Endodermal cell (in vitro differentiated cells): ENCODE data around the gene CYP3A7. TPM values are rescaled to one million over a fixed set of nuclear protein-coding genes. Genes with fewer than 3 reads are reported as not detected.
"Not testable (repeated sequence)": the region's sequence is repeated elsewhere in the genome, so short reads cannot be mapped to it uniquely, and the experiment has no call there.

Experiments
- DNase-seq: peaks from one replicate; pipeline ENCODE4 v3.0.0-alpha.2; 2017
- H3K27ac ChIP-seq: 2 replicates; pipeline ENCODE4 v1.5.1; 2013; ENCODE audit warnings: mild to moderate bottlenecking, low read depth, low read length, moderate library complexity
- H3K27me3 ChIP-seq: 2 replicates; pipeline ENCODE4 v1.6.1; 2013; ENCODE audit warnings: mild to moderate bottlenecking, low read length, moderate library complexity; ENCODE audit not compliant: insufficient read depth, control insufficient read depth, poor library complexity, severe bottlenecking
- H3K36me3 ChIP-seq: 2 replicates; pipeline ENCODE4 v1.7.0; 2013; ENCODE audit warnings: mild to moderate bottlenecking, low read length, moderate library complexity; ENCODE audit not compliant: control insufficient read depth, insufficient read depth
- H3K4me1 ChIP-seq: one replicate; pipeline ENCODE4 v1.7.0; 2013; ENCODE audit warnings: low read length; ENCODE audit not compliant: control insufficient read depth, insufficient read depth
- H3K4me3 ChIP-seq: 2 replicates; pipeline ENCODE4 v1.5.1; 2013; ENCODE audit warnings: mild to moderate bottlenecking, low read length, moderate library complexity
- H3K9ac ChIP-seq: 2 replicates; pipeline ENCODE4 v1.6.1; 2013; ENCODE audit warnings: mild to moderate bottlenecking, low read length, moderate library complexity; ENCODE audit not compliant: poor library complexity, severe bottlenecking; ENCODE audit errors: extremely low read depth
- H3K9me3 ChIP-seq: 2 replicates; pipeline ENCODE4 v1.6.1; 2013; ENCODE audit warnings: mild to moderate bottlenecking, low read length, moderate library complexity; ENCODE audit not compliant: control insufficient read depth
- H3K27ac Mint-ChIP-seq: 2 replicates; pipeline ENCODE4 v1.8.0; 2020; ENCODE audit warnings: mixed read lengths
- H3K27me3 Mint-ChIP-seq: 2 replicates; pipeline ENCODE4 v1.8.0; 2021; ENCODE audit warnings: mild to moderate bottlenecking, mixed read lengths; ENCODE audit not compliant: insufficient read depth
- H3K36me3 Mint-ChIP-seq: 2 replicates; pipeline ENCODE4 v1.8.0; 2020; ENCODE audit warnings: low read depth, mixed read lengths
- H3K4me1 Mint-ChIP-seq: 2 replicates; pipeline ENCODE4 v1.8.0; 2020; ENCODE audit warnings: mixed read lengths
- H3K4me3 Mint-ChIP-seq: 2 replicates; pipeline ENCODE4 v1.8.0; 2020; ENCODE audit warnings: mild to moderate bottlenecking, moderate library complexity, mixed read lengths
- H3K9me3 Mint-ChIP-seq: 2 replicates; pipeline ENCODE4 v1.8.0; 2020; ENCODE audit warnings: mild to moderate bottlenecking, mixed read lengths
- CTCF ChIP-seq: fragments of 200-600 bp; sonication (generic); conservative IDR thresholded peaks from 2 replicates; pipeline ENCODE4 v1.5.0; 2021; ENCODE audit warnings: antibody characterized with exemption, mild to moderate bottlenecking
- WGBS, 2 experiments: methylation state at CpG; one replicate each; pipeline versions ENCODE4 v1.1.5 to v1.1.7; 2013; ENCODE audit warnings: missing lambda C conversion rate in 2 of 2, mixed read lengths in 1 of 2; ENCODE audit not compliant: insufficient coverage in 1 of 2, insufficient read length in 1 of 2; 5-methylcytosine and 5-hydroxymethylcytosine counted together
- total RNA-seq, 2 donors: library from RNA; stranded (reverse); fragmentation: NEBNext Ultra II Directional in 1 of 2; extraction: Animal tissue kit (Norgen Biotek cat#: 25700) in 1 of 2; gene quantifications; 2 replicates in 1 of 2; 3 replicates in 1 of 2; pipeline ENCODE4 v1.2.1, GENCODE V29; 2021

Gene CYP3A7
- total RNA-seq, 2 donors from 2014 or later, result not detected

DNA sequence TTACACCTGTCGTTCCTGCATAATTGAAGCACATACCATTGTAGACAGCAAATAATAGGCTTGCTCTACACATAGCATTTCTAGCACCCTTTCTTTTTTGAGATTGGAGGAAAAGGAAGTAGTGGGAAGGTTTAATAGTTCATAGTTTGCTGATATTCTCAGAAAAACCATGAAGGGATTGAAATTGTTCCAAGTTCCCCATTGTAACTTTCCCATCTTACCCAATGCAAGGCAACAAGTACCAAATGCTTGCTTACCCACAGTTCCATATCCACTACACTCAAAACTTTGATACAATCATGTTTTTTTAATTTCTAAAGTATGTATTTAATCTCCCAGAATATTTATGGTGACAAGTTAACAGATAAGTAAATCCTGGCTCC is 69.0 kb downstream of the CYP3A7 start:
- Mint-ChIP-seq H3K4me3 (no peak overlapping the region), H3K4me1 (no peaks in the 10 kb centered on the region), H3K27ac (no peak overlapping the region), H3K36me3 (peaks cover 13% of the 10 kb centered on the region), H3K27me3 (no peaks in the 10 kb centered on the region), H3K9me3 (no peaks in the 10 kb centered on the region)
- Histone ChIP-seq H3K4me1 (no peaks in the 10 kb centered on the region), H3K9me3 (no peaks in the 10 kb centered on the region), H3K4me3 (no peak overlapping the region), H3K9ac (no peak overlapping the region), H3K27me3 (no peaks in the 10 kb centered on the region), H3K36me3 (no peaks in the 10 kb centered on the region), H3K27ac (no peak overlapping the region)
- no peak for TF ChIP-seq CTCF
- no peak for DNase-seq
- WGBS, 2 experiments, result 100% methylated on average over 1 of the region's 1 CpG; no CpG with 5 or more reads in 1 of the 2 experiments

- Mint-ChIP-seq H3K36me3 (peaks cover 18% of the 10 kb centered on the region), H3K9me3 (peaks cover 4% of the 10 kb centered on the region), H3K27ac (no peak overlapping the region), H3K4me3 (no peak overlapping the region), H3K4me1 (no peaks in the 10 kb centered on the region), H3K27me3 (no peaks in the 10 kb centered on the region)
- H3K27me3 ChIP-seq, result no peaks in the 10 kb centered on the region
- peaks cover under 1% of the 10 kb centered on the region for H3K36me3 ChIP-seq
- no peak for TF ChIP-seq CTCF
- H3K4me3 ChIP-seq, result no peak overlapping the region
- no peak overlapping the region for H3K9ac ChIP-seq
- H3K9me3 ChIP-seq, result peaks cover 4% of the 10 kb centered on the region
- DNase-seq, result no peak
- 99 to 100% methylated on average over 1 to 3 of the region's 3 CpGs for WGBS, 2 experiments
- H3K27ac ChIP-seq, result no peak overlapping the region
- H3K4me1 ChIP-seq, result no peaks in the 10 kb centered on the region
These were observed 69.5 kb downstream of the CYP3A7 start for GRCh38 chr7:99665312-99666012.

DNA sequence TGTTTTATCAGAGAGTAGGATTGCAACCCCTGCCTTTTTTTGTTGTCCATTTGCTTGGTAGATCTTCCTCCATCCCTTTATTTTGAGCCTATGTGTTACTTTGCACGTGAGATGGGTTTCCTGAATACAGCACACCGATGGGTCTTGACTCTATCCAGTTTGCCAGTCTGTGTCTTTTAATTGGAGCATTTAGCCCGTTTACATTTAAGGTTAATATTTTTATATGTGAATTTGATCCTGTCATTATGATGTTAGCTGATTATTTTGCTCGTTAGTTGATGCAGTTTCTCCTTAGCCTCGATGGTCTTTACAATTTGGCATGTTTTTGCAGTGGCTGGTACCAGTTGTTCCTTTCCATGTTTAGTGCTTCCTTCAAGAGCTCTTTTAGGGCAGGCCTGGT is 77.1 kb downstream of the CYP3A7 start:
- Mint-ChIP-seq H3K36me3 (peaks cover 28% of the 10 kb centered on the region), H3K9me3 (peaks cover 36% of the 10 kb centered on the region)
- not testable (repeated sequence) for H3K27me3 ChIP-seq, H3K27ac Mint-ChIP-seq, H3K9ac ChIP-seq, H3K4me1 Mint-ChIP-seq, DNase-seq, H3K36me3 ChIP-seq, H3K27ac ChIP-seq, H3K4me3 ChIP-seq, H3K27me3 Mint-ChIP-seq, H3K4me3 Mint-ChIP-seq, H3K4me1 ChIP-seq
- H3K9me3 ChIP-seq, result peaks cover 11% of the 10 kb centered on the region
- 95 to 100% methylated on average over 1 to 5 of the region's 5 CpGs for WGBS, 2 experiments

Other genes with a start within 250 kb of the CYP3A7 start
- 10 to 100 TPM; 21.0 to 22.0 TPM for gene ZNF394, start 234.9 kb downstream of the CYP3A7 start, total RNA-seq
- gene ZKSCAN5, start 230.5 kb downstream of the CYP3A7 start, total RNA-seq, result 10 to 100 TPM; 14.9 to 18.2 TPM
- 1 to 10 TPM; 7.7 to 8.3 TPM for gene FAM200A, start 183.1 kb downstream of the CYP3A7 start, total RNA-seq
- 10 to 100 TPM; 57.0 to 58.2 TPM for gene ZNF655, start 176.6 kb downstream of the CYP3A7 start, total RNA-seq
- 1 to 10 TPM in 1 of 2 donors, under 1 TPM in 1; 0.26 to 3.2 TPM for gene TMEM225B, start 136.9 kb downstream of the CYP3A7 start, total RNA-seq
- 10 to 100 TPM; 22.2 to 23.1 TPM for gene ZSCAN25, start 118.2 kb downstream of the CYP3A7 start, total RNA-seq
- under 1 TPM; 0.38 to 0.42 TPM for gene CYP3A5, start 55.2 kb downstream of the CYP3A7 start, total RNA-seq
- gene CYP3A4, start 49.0 kb upstream of the CYP3A7 start, total RNA-seq, result under 1 TPM in 1 of 2 donors, not detected in 1; 0.11 TPM
- under 1 TPM; 0.31 to 0.60 TPM for gene CYP3A43, start 92.8 kb upstream of the CYP3A7 start, total RNA-seq
- gene OR2AE1, start 141.8 kb upstream of the CYP3A7 start, total RNA-seq, result not detected
- gene TRIM4, start 184.3 kb upstream of the CYP3A7 start, total RNA-seq, result 10 to 100 TPM; 10.5 to 13.2 TPM
- 1 to 10 TPM in 1 of 2 donors, under 1 TPM in 1; 0.82 to 1.4 TPM for gene GJC3, start 194.4 kb upstream of the CYP3A7 start, total RNA-seq
- not detected for gene AZGP1, start 240.8 kb upstream of the CYP3A7 start, total RNA-seq